Measurements from ENCODE around the gene LHX4. TPM values are rescaled to one million over a fixed set of nuclear protein-coding genes. Genes with fewer than 3 reads are reported as not detected.

LHX4 gene
- total and polyA plus RNA-seq, 9 of the 15 experiments (the other 6 are each of a cell fraction or from before 2014, with no cell fraction given), result 0.01 to 0.11 (median 0.07) TPM; not detected in 5

GRCh38 chr1:180260541-180260940 lies 30.5 kb downstream of the LHX4 start:
- CTCF ChIA-PET (ENCODE audit: low intra/inter-chr PET ratio), result no interaction called here
- POLR2A ChIA-PET, result interaction anchor here (0.6 to 3.4 kb wide), 6 partner anchors 8 to 334 kb away, joined by 3 to 14 read pairs (median 5); no protein-coding TSS in a partner anchor
- H3K4me3 ChIP-seq, result no peak overlapping the region
- TF ChIP-seq TRIM28 (IDR thresholded peaks at IDR 0.05) (no peak), CBFB (CRISPR knock-in tag; IDR thresholded peaks at IDR 0.05) (no peak), POLR2AphosphoS2 (IDR thresholded peaks at IDR 0.05; ENCODE audit: low read length) (no peak), DIDO1 (tag; IDR thresholded peaks at IDR 0.05; ENCODE audit: low read depth) (no peak), CCNT2 (IDR thresholded peaks at IDR 0.05; ENCODE audit: borderline replicate concordance, extremely low read depth, insufficient read length, low read depth, low read length) (no peak), ZBTB9 (CRISPR knock-in tag; IDR thresholded peaks at IDR 0.05) (no peak), IRF1 (CRISPR knock-in tag; IDR thresholded peaks at IDR 0.05; ENCODE audit: borderline replicate concordance) (no peak), CHD4 (IDR thresholded peaks at IDR 0.05; ENCODE audit: insufficient read depth, insufficient replicate concordance, low read depth, low read length, poor library complexity, severe bottlenecking) (no peak), HNRNPL (IDR thresholded peaks at IDR 0.05; ENCODE audit: low read depth, low read length) (no peak), ZNF212 (CRISPR knock-in tag; IDR thresholded peaks at IDR 0.05) (no peak)
- TF ChIP-seq, protein P1, sequence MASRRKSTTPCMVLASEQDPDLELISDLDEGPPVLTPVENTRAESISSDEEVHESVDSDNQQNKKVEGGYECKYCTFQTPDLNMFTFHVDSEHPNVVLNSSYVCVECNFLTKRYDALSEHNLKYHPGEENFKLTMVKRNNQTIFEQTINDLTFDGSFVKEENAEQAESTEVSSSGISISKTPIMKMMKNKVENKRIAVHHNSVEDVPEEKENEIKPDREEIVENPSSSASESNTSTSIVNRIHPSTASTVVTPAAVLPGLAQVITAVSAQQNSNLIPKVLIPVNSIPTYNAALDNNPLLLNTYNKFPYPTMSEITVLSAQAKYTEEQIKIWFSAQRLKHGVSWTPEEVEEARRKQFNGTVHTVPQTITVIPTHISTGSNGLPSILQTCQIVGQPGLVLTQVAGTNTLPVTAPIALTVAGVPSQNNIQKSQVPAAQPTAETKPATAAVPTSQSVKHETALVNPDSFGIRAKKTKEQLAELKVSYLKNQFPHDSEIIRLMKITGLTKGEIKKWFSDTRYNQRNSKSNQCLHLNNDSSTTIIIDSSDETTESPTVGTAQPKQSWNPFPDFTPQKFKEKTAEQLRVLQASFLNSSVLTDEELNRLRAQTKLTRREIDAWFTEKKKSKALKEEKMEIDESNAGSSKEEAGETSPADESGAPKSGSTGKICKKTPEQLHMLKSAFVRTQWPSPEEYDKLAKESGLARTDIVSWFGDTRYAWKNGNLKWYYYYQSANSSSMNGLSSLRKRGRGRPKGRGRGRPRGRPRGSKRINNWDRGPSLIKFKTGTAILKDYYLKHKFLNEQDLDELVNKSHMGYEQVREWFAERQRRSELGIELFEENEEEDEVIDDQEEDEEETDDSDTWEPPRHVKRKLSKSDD (conservative IDR thresholded peaks at IDR 0.05; ENCODE audit: low read length), result no peak
- TF ChIP-seq, protein P2, sequence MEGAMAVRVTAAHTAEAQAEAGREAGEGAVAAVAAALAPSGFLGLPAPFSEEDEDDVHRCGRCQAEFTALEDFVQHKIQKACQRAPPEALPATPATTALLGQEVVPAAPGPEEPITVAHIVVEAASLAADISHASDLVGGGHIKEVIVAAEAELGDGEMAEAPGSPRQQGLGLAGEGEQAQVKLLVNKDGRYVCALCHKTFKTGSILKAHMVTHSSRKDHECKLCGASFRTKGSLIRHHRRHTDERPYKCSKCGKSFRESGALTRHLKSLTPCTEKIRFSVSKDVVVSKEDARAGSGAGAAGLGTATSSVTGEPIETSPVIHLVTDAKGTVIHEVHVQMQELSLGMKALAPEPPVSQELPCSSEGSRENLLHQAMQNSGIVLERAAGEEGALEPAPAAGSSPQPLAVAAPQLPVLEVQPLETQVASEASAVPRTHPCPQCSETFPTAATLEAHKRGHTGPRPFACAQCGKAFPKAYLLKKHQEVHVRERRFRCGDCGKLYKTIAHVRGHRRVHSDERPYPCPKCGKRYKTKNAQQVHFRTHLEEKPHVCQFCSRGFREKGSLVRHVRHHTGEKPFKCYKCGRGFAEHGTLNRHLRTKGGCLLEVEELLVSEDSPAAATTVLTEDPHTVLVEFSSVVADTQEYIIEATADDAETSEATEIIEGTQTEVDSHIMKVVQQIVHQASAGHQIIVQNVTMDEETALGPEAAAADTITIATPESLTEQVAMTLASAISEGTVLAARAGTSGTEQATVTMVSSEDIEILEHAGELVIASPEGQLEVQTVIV (CRISPR knock-in tag; IDR thresholded peaks at IDR 0.05; ENCODE audit: borderline replicate concordance), result no peak
- TF ChIP-seq, protein P3, sequence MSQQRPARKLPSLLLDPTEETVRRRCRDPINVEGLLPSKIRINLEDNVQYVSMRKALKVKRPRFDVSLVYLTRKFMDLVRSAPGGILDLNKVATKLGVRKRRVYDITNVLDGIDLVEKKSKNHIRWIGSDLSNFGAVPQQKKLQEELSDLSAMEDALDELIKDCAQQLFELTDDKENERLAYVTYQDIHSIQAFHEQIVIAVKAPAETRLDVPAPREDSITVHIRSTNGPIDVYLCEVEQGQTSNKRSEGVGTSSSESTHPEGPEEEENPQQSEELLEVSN (IDR thresholded peaks at IDR 0.05; ENCODE audit: borderline replicate concordance in 1 of 2, extremely low read depth in 1 of 2, insufficient read depth in 1 of 2, insufficient read length in 1 of 2, low read depth in 1 of 2, low read length in 1 of 2, poor library complexity in 1 of 2, severe bottlenecking in 1 of 2), result no peak

More at GRCh38 chr1:180260541-180260940, 30.5 kb downstream of the LHX4 start:
- WGBS (ENCODE audit: insufficient coverage, low coverage, missing lambda C conversion rate), result 25% methylated on average over 13 of the region's 13 CpGs
- Histone ChIP-seq H3K27me3 (ENCODE audit: control insufficient read depth in 2 of 2, insufficient read depth in 2 of 2, low read length in 2 of 2) (peaks cover 53 to 78% of the 10 kb centered on the region in 2 experiments), H3K4me2 (ENCODE audit: insufficient read depth, low read length) (no peak overlapping the region), H3K79me2 (ENCODE audit: control insufficient read depth, insufficient read depth, low read length) (no peaks in the 10 kb centered on the region), H4K20me1 (replicated peaks; ENCODE audit: control insufficient read depth, insufficient read depth, low read length) (no peaks in the 10 kb centered on the region; the same call in 1 of the 2 replicates), H3K36me3 (ENCODE audit: control insufficient read depth, insufficient read depth, low read length) (no peaks in the 10 kb centered on the region), H2AFZ (ENCODE audit: low read depth, low read length) (no peak overlapping the region), H3K9me1 (ENCODE audit: control insufficient read depth, insufficient read depth, low read length) (no peaks in the 10 kb centered on the region), H3K9ac (ENCODE audit: insufficient read depth in 1 of 2, low read depth in 2 of 2, low read length in 2 of 2) (no peak overlapping the region), H3K27ac (ENCODE audit: extremely low read depth, low read depth, low read length) (no peak overlapping the region), H3K9me3 (replicated peaks; ENCODE audit: control insufficient read depth, insufficient read depth, low read depth, low read length) (no peaks in the 10 kb centered on the region), H3K4me1 (replicated peaks in 1 of 2; ENCODE audit: control insufficient read depth in 2 of 2, insufficient read depth in 2 of 2, low read length in 2 of 2) (peaks cover 0 to 27% of the 10 kb centered on the region in 2 experiments; a peak in 1 of 5 replicates)
- intact Hi-C loops (cut with micrococcal nuclease) (no loop called here), in situ Hi-C loops (cut with MboI) (loop anchor here (25.0 kb wide), 1 partner anchor 902 kb away; no protein-coding TSS in a partner anchor)
- no peak for DNase-seq (ENCODE audit: extremely low read depth in 1 of 4, low spot score in 3 of 4)
- no peak for FAIRE-seq
- peak; percentile 3; the same call in 1 of the 3 replicates for ATAC-seq
- BruUV-seq (replicated peaks), result no TSS peak

Data from K562 (cell line).